Stimulated activated CD4-positive, alpha-beta T cell treated with anti-CD3 and anti-CD28 coated beads, Interleukin-15, amount 100 ng/mL, for 48 hours (primary cell): ENCODE results near the gene ARHGAP23.

Source experiments
- DNase-seq, 2 donors: peaks; one replicate each; pipeline ENCODE4 v3.0.0-alpha.2; 2020; ENCODE audit warnings: low read depth in 2 of 2

Gene ARHGAP23

GRCh38 chr17:38428112-38428642, at the start of gene ARHGAP23:
Gene ARHGAP23 (plus strand): TSS chr17:38428464. CDS start chr17:38428486, 22 bp downstream.
- DNase-seq = no peak

DNA sequence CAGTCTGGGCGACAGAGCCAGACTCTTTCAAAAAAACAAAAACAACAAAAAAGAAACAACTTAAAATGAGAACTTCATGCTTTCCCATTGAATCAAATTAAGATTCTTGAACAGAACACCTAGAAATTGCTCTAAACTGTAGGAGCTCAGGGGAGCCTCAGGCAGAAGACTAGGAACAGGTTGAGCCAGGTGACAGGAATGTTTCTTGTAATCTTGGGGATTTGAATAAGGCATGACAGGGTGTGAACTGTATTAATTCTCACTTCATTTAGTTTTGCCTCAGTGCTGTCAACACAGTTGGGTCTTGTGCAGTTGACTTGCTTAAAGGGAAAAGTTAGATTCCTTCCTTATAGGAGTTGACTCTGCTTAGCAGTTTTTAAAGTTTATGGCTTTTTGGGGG, 48.8 kb upstream of the ARHGAP23 start:
- DNase-seq = no peak

DNA sequence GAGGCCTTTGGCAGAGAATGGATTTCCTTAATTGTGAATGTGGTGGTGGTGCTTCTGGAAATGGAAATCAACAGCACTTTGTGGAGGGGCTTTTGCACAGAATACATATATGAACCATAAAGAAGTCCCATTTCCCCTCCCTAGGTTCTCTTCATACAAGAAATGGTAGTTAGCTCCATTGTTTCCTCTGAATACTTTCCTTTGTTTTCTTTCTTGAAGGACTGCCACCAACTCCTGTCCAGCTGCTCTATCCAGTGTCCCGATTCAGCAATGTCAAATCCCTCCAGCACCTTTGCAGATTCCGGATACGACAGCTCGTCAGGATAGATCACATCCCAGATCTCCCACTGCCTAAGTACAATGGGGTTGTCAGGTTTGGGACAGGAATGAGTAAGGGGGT, 33.2 kb upstream of the ARHGAP23 start:
- no peak for DNase-seq

- DNase-seq = no peak
Observed at GRCh38 chr17:38397227-38397626, 31.0 kb upstream of the ARHGAP23 start.

- DNase-seq = no peak
Observed at GRCh38 chr17:38400286-38400685, 28.0 kb upstream of the ARHGAP23 start.

- DNase-seq = no peak
Observed at GRCh38 chr17:38401459-38401858, 26.8 kb upstream of the ARHGAP23 start.

GRCh38 chr17:38402897-38403296, 25.4 kb upstream of the ARHGAP23 start:
- DNase-seq = no peak

GRCh38 chr17:38403491-38403890, 24.8 kb upstream of the ARHGAP23 start:
- no peak for DNase-seq

DNA sequence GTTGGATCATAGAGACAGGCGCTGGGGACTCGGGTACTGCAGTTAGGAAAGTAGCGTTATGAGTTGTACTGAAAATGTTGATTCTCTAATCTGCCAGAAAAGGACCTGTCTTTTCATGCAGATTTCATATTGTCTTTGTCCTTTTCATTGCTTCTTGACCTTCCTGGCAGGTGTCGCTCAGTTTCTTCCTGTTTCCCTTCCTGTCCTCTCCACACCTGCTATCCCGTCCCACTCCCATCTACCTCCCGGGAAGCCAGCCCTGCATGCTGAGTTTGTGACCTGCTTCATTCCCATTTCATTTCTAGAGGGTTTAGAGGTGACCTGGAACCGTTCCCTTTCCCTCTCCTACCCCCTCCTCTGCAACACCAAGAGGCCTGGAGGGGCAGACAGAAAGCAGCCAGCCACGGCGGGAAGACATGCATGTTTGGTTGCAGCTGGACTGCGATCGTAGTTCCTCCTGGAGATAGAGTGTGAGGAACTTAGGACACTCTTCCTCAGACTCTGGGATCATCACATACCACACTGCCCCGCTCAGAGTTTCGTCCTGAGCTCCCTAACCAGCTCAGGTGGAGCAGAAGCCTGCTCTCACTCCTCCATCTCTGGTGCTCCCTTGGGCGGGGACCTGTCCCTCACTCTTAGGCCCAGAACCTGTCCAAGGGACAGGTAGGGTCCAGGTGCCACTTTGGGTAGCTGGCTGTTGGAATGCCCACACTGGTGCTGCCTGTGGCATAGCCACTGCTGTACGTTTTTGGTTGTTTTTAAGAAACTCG, 23.9 kb upstream of the ARHGAP23 start:
- no peak for DNase-seq

DNA sequence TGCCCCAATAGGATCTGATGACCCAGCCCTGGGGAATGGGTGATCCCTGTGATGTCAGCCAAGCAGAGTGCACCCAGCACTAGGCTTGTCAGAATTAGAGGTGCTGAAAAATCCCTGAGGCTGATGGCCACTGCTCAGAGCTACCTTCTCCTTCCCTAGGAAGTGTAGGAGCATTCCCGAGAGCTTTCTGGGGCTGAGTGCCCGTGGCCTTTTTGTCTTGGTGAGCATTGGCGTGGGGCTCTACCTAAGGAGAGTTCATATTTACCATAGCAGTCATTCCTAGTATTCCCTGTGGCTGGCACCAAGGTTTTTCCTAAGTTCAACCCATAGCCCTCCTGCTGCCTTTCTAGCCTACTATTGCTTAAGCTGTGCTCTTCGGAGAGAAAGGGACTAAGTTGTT, 22.6 kb upstream of the ARHGAP23 start:
- DNase-seq = no peak

DNA sequence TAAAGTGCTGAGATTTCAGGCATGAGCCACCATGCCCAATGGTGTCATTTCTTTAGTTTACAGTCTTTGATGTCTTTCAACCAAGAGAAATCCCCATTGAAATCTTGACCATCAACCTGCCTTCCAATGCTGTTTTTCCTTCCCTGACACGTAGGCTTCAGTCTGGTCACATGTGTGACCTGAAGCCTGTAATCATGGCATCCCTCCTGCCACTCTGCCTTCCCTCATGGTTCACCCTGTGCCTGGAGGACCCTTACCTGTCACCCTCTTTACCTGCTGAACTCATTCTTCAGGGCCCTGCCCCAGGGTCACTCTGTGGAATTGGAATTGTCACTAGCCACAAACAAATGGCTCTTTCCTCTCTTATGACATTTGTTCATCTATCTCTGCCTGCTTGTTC, 18.1 kb upstream of the ARHGAP23 start:
- DNase-seq = no peak

- no peak for DNase-seq
Observed at GRCh38 chr17:38415250-38416194, 12.7 kb upstream of the ARHGAP23 start.

- DNase-seq = no peak
Observed at GRCh38 chr17:38416840-38417209, 11.4 kb upstream of the ARHGAP23 start.

DNA sequence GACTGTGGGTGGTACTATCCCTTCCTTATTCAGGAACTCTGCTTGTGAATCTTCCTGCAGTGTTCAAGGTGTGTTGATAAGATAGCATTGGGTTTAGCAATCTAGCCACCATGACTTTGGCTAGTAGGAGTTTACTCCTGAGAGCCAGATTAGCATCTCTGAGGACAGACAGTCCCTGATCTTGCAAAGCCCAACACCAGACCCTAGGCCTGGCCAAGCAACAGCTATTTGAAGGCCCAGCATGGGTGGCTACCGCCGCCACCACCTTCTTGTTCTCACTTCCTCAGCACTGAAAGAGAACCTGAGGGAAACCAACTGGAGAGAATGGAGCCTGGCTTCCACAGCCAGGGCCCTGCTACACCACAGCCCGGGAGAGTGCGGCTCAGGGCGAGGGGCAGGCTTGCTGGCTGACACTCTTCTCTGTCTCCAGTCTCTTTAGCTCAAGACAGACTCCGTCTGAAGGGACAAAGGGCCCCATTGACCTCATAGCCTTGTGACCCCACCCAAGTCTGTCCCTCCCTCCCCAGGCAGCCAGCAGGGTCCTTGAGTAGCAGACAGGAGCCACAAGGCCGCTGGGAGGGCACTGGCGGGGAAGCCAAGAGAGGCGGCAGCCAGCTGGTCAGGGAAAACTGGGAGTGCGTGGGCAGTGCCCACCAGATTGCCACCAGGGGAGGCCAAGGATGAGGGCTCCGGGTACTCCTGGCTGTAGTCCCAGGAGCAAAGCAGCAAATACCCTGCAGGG, 10.9 kb upstream of the ARHGAP23 start:
- no peak for DNase-seq

- DNase-seq = no peak
Observed at GRCh38 chr17:38418062-38418692, 10.1 kb upstream of the ARHGAP23 start.

- no peak for DNase-seq
Observed at GRCh38 chr17:38418693-38419507, 9.4 kb upstream of the ARHGAP23 start.

- DNase-seq = no peak
Observed at GRCh38 chr17:38419508-38419981, 8.7 kb upstream of the ARHGAP23 start.

DNA sequence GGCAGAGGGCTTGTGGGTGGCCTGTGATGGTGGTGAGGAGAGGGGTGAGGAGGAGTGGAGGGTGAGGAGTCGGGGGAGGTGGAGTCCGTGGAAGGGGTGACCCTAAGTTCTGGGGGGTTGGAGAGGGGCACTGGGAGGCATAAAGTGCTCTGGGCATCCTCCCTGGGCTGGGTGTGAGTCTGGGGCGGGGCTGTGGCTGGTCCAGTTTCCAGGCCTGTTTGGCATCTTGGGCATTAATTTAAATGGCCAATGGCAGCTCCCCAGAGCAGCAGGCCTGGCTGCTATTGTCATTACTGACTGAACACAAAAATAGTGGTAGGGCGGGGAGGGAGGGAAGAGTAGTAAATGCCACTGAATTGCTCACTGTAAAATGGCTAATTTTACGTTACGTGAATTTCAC, 7.7 kb upstream of the ARHGAP23 start:
- no peak for DNase-seq

- no peak for DNase-seq
Observed at GRCh38 chr17:38421171-38421841, 7.0 kb upstream of the ARHGAP23 start.
